DND-41 (cell line): ENCODE results near the gene RNASEH2A.
"Not testable (repeated sequence)": the region's sequence is repeated elsewhere in the genome, so short reads cannot be mapped to it uniquely, and the experiment has no call there.

ENCODE experiments used
- CTCF ChIP-seq: IDR thresholded peaks from 2 replicates; pipeline ENCODE4 v1.5.1; 2012; ENCODE audit warnings: borderline replicate concordance, low read length, moderate library complexity, mild to moderate bottlenecking; ENCODE audit not compliant: poor library complexity, severe bottlenecking; ENCODE audit errors: extremely low read depth
- EZH2 ChIP-seq: IDR thresholded peaks from 3 replicates; pipeline ENCODE4 v1.6.1; 2012; ENCODE audit warnings: borderline replicate concordance, low read depth, mild to moderate bottlenecking, moderate library complexity, low read length, inconsistent platforms; ENCODE audit not compliant: severe bottlenecking

- TF ChIP-seq CTCF, EZH2: not testable (repeated sequence)
Observed at GRCh38 chr19:12817188-12817587, 10.8 kb downstream of the RNASEH2A start.
